NCI-H446 treated with DMSO at 0.1 percent for 48 hours (cell line): Measurements from ENCODE around the gene INKA2.
A peak's percentile ranks its signal among the peaks of the same experiment; 100 is the strongest.

Source experiments
- DNase-seq: peaks from one replicate; lab custom pipeline; 2025; lab: John Stamatoyannopoulos, UW

INKA2 gene

GRCh38 chr1:111702504-111703050 lies 36.6 kb downstream of the INKA2 start:
- DNase-seq = no peak

- no peak for DNase-seq
These were observed 39.9 kb downstream of the INKA2 start for GRCh38 chr1:111699268-111699667.

- DNase-seq = no peak
These were observed 42.9 kb downstream of the INKA2 start for GRCh38 chr1:111696330-111696729.

- DNase-seq = no peak
These were observed 43.4 kb downstream of the INKA2 start for GRCh38 chr1:111695801-111696200.

GRCh38 chr1:111691886-111692285 lies 47.3 kb downstream of the INKA2 start:
- DNase-seq = no peak

GRCh38 chr1:111690306-111690617 lies 48.9 kb downstream of the INKA2 start:
- DNase-seq = peak; percentile 78
